ENCODE results near the gene LACC1. TPM values are rescaled to one million over a fixed set of nuclear protein-coding genes. Genes with fewer than 3 reads are reported as not detected.
A peak's percentile ranks its signal among the peaks of the same experiment; 100 is the strongest.

LACC1 gene
- total RNA-seq, 2 donors from 2014 or later, result 9.7 to 11.8 TPM

GRCh38 chr13:43876366-43876765 lies 3.3 kb upstream of the LACC1 start:
- no peak for ATAC-seq
- no peak overlapping the region for H3K4me3 Mint-ChIP-seq
- no peak for DNase-seq (ENCODE audit: low spot score)
- no peaks in the 10 kb centered on the region for H3K9me3 Mint-ChIP-seq
- no peaks in the 10 kb centered on the region for H3K36me3 Mint-ChIP-seq
- H3K27ac Mint-ChIP-seq, result no peak overlapping the region
- peaks cover 19 to 29% of the 10 kb centered on the region in 2 donors for H3K4me1 Mint-ChIP-seq (ENCODE audit: low read depth in 2 of 2)
- no peaks in the 10 kb centered on the region for H3K27me3 Mint-ChIP-seq

GRCh38 chr13:43877326-43877725 lies 2.4 kb upstream of the LACC1 start:
- ATAC-seq, result no peak
- Mint-ChIP-seq H3K4me1 (ENCODE audit: low read depth in 2 of 2) (peaks cover 22 to 36% of the 10 kb centered on the region in 2 donors), H3K36me3 (peaks cover 6% of the 10 kb centered on the region), H3K27me3 (no peaks in the 10 kb centered on the region), H3K27ac (peak overlapping the region; percentile 17 to 90), H3K4me3 (peak overlapping the region; percentile 96), H3K9me3 (no peaks in the 10 kb centered on the region)
- no peak for DNase-seq (ENCODE audit: low spot score)

DNA sequence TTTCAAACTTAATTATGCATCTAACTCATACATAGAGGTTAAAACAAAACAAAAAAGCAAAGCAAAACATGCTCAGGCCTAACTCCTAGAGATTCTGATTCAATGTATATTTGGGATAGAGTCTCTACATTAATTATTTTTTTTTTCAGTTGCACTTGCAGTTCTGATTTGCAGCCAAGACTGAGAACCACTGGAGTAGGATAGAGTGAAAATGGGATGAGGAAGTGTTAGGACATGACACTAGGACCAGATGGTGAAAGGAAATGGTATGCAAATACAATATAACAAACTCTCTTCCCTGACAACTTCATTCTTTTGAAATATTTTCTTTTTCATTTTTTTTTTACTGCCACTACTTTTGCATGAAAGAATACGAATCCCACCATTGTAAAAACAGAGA lies 1.9 kb upstream of the LACC1 start:
- no peaks in the 10 kb centered on the region for H3K9me3 Mint-ChIP-seq
- ATAC-seq (no peak), DNase-seq (ENCODE audit: low spot score) (no peak)
- peak overlapping the region; percentile 17 to 90 for H3K27ac Mint-ChIP-seq
- no peaks in the 10 kb centered on the region for H3K27me3 Mint-ChIP-seq
- H3K4me3 Mint-ChIP-seq, result peak overlapping the region; percentile 96
- peaks cover 6% of the 10 kb centered on the region for H3K36me3 Mint-ChIP-seq
- H3K4me1 Mint-ChIP-seq (ENCODE audit: low read depth in 2 of 2), result peaks cover 22 to 39% of the 10 kb centered on the region in 2 donors

DNA sequence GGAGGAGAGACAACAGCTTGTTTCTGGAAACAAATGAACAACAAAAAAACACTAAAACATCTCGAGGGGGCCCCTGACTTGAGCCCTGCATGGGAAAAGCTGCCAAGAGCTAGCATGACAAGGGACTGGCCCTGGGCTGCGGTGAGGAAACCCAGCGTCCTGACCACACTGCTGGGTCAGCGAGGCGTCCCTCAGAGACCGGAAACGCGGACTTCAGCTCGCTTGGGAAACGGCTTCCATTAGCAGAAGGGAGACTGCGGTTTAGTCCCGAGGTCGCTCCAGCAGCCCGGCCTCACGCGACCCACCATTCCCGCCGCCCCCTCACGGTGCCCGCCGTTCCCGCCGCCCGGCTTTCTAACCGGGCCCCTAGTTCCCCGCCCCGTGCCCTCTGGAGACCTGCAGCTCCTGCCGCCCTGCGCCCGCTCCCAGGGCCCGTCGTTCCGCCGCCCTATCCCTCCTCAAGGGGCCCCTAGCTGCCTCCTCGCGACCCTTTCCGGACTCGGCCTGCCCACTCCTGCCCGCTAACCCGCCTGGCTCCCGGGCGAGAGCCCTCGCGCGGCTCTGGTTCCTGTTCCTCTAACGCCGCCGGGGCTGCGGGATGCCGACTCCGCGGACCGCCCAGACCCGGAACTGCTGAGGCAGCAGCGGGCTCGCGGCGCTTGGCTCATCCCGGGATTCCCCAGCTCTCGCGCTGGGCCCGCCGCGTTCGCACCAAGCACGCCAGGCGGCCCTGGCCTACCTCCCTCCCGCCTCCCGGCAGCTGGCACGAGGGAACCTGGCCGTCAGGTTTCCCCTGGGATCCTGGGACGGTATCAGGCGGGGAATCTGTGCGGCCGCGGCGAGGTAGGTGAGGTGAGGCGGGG lies 581 bp upstream of the LACC1 start, which contains the start of gene CCDC122:
TSS of gene CCDC122 (minus strand) at position 849 of the 863 bp plus-strand sequence. CDS start 10,364 bp downstream, outside the sequence.
- peak; percentile 91 for DNase-seq (ENCODE audit: low spot score)
- Mint-ChIP-seq H3K27ac (peak within 1 kb of the TSS; percentile 78 to 90), H3K4me1 (ENCODE audit: low read depth in 2 of 2) (peaks cover 22 to 40% of the 10 kb centered on the region in 2 donors), H3K36me3 (peaks cover 6% of the 10 kb centered on the region), H3K9me3 (no peaks in the 10 kb centered on the region), H3K27me3 (no peaks in the 10 kb centered on the region), H3K4me3 (peak within 1 kb of the TSS; percentile 96)
- peak; percentile 90 to 96 for ATAC-seq

DNA sequence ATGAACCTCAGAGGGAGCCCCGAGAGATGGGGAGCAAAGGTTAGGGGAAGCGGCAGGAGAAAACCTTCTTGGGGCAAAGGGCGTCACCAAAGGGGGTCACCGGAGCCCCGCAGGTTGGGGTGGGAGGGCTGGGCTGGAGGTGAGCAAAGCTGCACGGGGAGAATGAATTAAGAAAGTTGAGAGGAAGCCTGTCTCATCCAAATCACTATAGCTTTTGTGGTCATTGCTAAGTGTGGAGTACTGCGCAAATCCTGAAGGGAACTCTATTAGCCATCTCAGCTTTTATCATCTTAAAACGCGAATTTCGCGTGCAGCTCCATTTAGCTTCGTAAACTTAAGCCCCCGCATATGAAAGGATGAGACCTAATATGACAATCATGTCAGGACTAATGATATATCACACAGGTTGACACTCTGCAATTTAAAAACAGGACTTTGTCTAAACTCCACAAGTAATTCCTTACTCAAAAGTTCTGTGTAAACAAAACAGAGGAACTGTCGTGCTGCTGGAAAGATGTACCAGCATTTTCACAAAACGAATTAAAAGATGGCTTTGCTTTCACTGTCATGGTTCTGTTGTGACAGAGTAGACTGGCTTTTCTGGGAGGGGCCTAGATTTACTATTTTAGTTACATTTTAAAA lies 631 bp downstream of the LACC1 start:
- ATAC-seq (no peak), DNase-seq (ENCODE audit: low spot score) (no peak)
- peak overlapping the region; percentile 96 for H3K4me3 Mint-ChIP-seq
- H3K27ac Mint-ChIP-seq, result peak overlapping the region; percentile 78 to 90
- peaks cover 22 to 40% of the 10 kb centered on the region in 2 donors for H3K4me1 Mint-ChIP-seq (ENCODE audit: low read depth in 2 of 2)
- H3K9me3 Mint-ChIP-seq, result no peaks in the 10 kb centered on the region
- no peaks in the 10 kb centered on the region for H3K27me3 Mint-ChIP-seq
- peaks cover 7% of the 10 kb centered on the region for H3K36me3 Mint-ChIP-seq

- H3K27ac Mint-ChIP-seq, result no peak overlapping the region
- peaks cover 13% of the 10 kb centered on the region for H3K36me3 Mint-ChIP-seq
- ATAC-seq (no peak), DNase-seq (ENCODE audit: low spot score) (no peak)
- peak overlapping the region; percentile 96 for H3K4me3 Mint-ChIP-seq
- H3K9me3 Mint-ChIP-seq, result no peaks in the 10 kb centered on the region
- H3K27me3 Mint-ChIP-seq, result no peaks in the 10 kb centered on the region
- H3K4me1 Mint-ChIP-seq (ENCODE audit: low read depth in 2 of 2), result peaks cover 22 to 40% of the 10 kb centered on the region in 2 donors
These were observed 1.2 kb downstream of the LACC1 start for GRCh38 chr13:43880926-43881325.

GRCh38 chr13:43881580-43881979 lies 1.9 kb downstream of the LACC1 start:
- ATAC-seq, result no peak
- Mint-ChIP-seq H3K4me3 (peak overlapping the region; percentile 96), H3K27me3 (no peaks in the 10 kb centered on the region), H3K9me3 (no peaks in the 10 kb centered on the region), H3K27ac (peak overlapping the region in 1 of 2 donors; percentile 26), H3K4me1 (ENCODE audit: low read depth in 2 of 2) (peaks cover 22 to 40% of the 10 kb centered on the region in 2 donors), H3K36me3 (peaks cover 13% of the 10 kb centered on the region)
- DNase-seq (ENCODE audit: low spot score), result no peak

DNA sequence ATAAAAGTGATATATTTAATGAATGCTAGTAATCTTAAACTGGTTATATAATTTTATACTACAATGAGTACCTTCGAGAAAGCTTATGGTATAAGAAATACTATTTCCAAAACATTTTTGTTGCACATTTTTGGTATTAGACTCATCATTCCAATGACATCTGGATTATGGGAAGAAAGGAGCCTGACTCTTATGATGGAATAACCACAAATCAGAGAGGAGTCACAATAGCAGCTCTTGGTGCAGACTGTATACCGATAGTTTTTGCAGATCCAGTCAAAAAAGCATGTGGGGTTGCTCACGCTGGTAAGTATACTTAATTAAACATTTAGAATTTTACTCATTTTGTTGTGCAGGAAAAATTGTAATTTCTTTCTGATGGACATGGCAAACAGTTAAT lies 3.9 kb downstream of the LACC1 start:
- H3K4me3 Mint-ChIP-seq, result no peak overlapping the region
- H3K27ac Mint-ChIP-seq, result no peak overlapping the region
- ATAC-seq (no peak), DNase-seq (ENCODE audit: low spot score) (no peak)
- peaks cover 0 to 3% of the 10 kb centered on the region in 2 donors for H3K27me3 Mint-ChIP-seq
- peaks cover 19 to 28% of the 10 kb centered on the region in 2 donors for H3K4me1 Mint-ChIP-seq (ENCODE audit: low read depth in 2 of 2)
- H3K36me3 Mint-ChIP-seq, result peaks cover 13% of the 10 kb centered on the region
- H3K9me3 Mint-ChIP-seq, result no peaks in the 10 kb centered on the region

DNA sequence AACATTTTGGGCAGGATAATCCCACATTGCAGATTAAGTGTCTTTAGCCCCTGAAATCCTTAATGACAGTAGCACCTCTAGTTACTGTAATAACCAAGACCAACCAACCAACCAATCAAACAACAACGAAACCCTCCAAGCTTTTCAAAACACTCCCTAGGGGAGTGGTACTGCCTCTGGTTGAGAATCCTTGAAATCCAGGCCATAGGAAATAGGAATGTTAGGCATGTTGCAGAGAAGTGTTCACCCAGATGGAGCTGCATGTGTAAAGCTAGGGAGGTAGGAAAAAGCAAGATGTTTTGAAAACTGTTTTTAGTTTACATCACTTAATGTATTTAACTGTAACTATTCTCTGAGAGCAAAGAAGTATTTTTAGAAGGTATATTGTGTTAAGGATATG lies 4.5 kb downstream of the LACC1 start:
- Mint-ChIP-seq H3K4me1 (ENCODE audit: low read depth in 2 of 2) (peaks cover 17 to 25% of the 10 kb centered on the region in 2 donors), H3K9me3 (no peaks in the 10 kb centered on the region), H3K27me3 (peaks cover 0 to 3% of the 10 kb centered on the region in 2 donors), H3K27ac (no peak overlapping the region), H3K36me3 (peaks cover 13% of the 10 kb centered on the region), H3K4me3 (no peak overlapping the region)
- DNase-seq (ENCODE audit: low spot score), result no peak
- ATAC-seq, result no peak

DNA sequence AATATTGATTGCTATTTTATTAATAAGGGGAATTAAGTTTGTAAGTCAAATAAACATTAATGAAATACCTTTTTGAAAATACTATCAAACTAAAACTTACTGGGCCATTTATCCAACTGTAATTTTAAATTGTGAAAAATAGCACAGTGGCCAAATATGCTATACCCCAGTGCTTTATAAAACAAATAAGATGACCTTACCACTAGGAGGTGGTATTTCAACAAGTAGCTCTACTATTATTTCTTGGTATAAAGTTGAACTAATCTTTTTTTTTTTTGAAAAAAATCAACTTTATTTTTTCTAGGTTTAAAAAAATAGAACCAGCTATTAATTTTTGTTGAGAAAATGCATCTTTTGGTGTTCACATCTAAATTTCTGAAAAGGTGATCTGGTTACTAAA lies 14.7 kb downstream of the LACC1 start:
- Mint-ChIP-seq H3K9me3 (no peaks in the 10 kb centered on the region), H3K27me3 (no peaks in the 10 kb centered on the region), H3K4me3 (no peak overlapping the region), H3K27ac (no peak overlapping the region), H3K36me3 (peaks cover 13% of the 10 kb centered on the region), H3K4me1 (ENCODE audit: low read depth in 2 of 2) (no peaks in the 10 kb centered on the region)
- ATAC-seq (no peak), DNase-seq (ENCODE audit: low spot score) (no peak)

- Mint-ChIP-seq H3K36me3 (peaks cover 13% of the 10 kb centered on the region), H3K4me3 (no peak overlapping the region), H3K27me3 (peaks cover 0 to 3% of the 10 kb centered on the region in 2 donors), H3K4me1 (ENCODE audit: low read depth in 2 of 2) (no peaks in the 10 kb centered on the region), H3K27ac (no peak overlapping the region), H3K9me3 (no peaks in the 10 kb centered on the region)
- no peak for ATAC-seq
- DNase-seq (ENCODE audit: low spot score), result no peak
These were observed 16.2 kb downstream of the LACC1 start for GRCh38 chr13:43895940-43896339.

GRCh38 chr13:43905435-43906031 lies 25.8 kb downstream of the LACC1 start:
- DNase-seq (ENCODE audit: low spot score), result no peak
- H3K4me3 Mint-ChIP-seq, result no peak overlapping the region

GRCh38 chr13:43908156-43909126 lies 28.7 kb downstream of the LACC1 start:
- Mint-ChIP-seq H3K27me3 (peaks cover 16 to 43% of the 10 kb centered on the region in 2 donors), H3K4me1 (ENCODE audit: low read depth in 2 of 2) (peaks cover 0 to 5% of the 10 kb centered on the region in 2 donors), H3K4me3 (no peak overlapping the region), H3K9me3 (no peaks in the 10 kb centered on the region), H3K36me3 (no peaks in the 10 kb centered on the region), H3K27ac (no peak overlapping the region)
- ATAC-seq (no peak), DNase-seq (ENCODE audit: low spot score) (no peak)

More at GRCh38 chr13:43905435-43906031, 25.8 kb downstream of the LACC1 start:
- Mint-ChIP-seq H3K27ac (no peak overlapping the region), H3K36me3 (no peaks in the 10 kb centered on the region), H3K4me1 (ENCODE audit: low read depth in 2 of 2) (peaks cover 0 to 5% of the 10 kb centered on the region in 2 donors), H3K9me3 (no peaks in the 10 kb centered on the region), H3K27me3 (peaks cover 13 to 35% of the 10 kb centered on the region in 2 donors)
- peak in 1 of 2 donors; percentile 56 for ATAC-seq
